GM18909 (cell line): ENCODE data around the gene HTR1E.
"Not testable (repeated sequence)": the region's sequence is repeated elsewhere in the genome, so short reads cannot be mapped to it uniquely, and the experiment has no call there.

Experiments
- ATAC-seq: cut with Tn5 transposase; IDR thresholded peaks from one replicate; pipeline ENCODE4 v1.9.1; 2021; ENCODE audit warnings: mild to moderate bottlenecking; ENCODE audit not compliant: unreplicated experiment, poor library complexity

The HTR1E gene, protein sequence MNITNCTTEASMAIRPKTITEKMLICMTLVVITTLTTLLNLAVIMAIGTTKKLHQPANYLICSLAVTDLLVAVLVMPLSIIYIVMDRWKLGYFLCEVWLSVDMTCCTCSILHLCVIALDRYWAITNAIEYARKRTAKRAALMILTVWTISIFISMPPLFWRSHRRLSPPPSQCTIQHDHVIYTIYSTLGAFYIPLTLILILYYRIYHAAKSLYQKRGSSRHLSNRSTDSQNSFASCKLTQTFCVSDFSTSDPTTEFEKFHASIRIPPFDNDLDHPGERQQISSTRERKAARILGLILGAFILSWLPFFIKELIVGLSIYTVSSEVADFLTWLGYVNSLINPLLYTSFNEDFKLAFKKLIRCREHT

DNA sequence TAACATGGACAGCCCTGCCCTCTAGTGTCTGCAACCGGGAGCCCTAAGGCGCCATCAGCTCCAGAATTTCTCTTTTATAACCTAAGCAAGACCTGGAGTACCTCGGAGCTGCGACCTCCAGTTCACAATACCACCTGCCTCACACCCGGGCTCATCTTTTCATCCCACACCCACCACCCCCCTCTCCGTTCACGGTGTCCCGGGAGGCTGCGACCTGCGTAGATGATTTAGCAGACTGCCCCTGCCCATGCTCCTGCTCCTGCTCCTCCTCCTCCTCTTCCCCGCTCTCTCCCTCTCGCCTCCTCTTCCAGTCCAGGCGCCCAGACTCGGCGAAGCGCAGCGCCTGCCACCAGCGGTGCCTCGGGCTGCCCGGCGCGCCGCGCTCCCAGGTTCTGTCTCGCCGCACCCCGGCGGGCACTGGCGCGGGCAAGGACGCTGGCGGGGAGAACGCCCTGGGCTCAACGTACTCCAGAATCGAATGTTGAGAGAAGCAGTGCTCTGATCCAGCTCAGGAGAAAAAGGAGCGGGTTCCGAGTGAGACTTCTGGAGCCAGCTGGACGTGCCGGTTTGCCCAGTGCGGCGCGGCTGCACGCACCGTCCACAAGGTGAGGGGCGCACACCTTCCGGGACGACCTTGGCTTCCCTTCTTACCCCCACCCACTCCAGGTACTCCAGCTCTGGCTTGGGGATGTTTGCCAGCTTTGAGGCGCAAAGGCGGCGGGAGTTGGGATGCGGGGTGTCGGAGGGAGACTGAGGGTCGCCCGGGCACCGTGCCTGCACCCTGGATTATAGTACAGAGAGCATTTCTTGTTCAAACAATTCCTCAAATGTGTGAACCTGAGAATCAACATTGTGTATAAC lies at the start of gene HTR1E:
TSS of gene HTR1E (plus strand) at position 310 of the 861 bp plus-strand sequence. CDS start 77,807 bp downstream, outside the sequence.
- ATAC-seq, result peak; percentile 76

DNA sequence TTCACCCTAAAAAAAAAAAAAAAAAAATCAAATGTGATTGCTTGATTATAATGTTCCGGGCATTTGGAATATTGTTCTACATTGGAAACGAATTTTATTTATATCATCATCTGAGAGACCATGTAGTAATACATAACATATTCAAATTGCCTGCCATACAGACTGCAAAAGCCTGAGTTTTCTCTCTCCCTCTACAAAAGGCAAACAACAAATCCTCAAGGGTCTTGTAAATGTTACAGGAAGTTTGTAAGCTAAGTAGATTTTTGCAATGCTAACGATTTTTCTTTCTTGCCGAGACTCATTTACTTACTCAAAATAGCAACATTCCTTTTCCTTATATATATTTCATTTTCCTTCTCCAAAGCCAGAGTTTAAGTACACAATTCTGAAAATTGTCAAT lies 49.0 kb upstream of the HTR1E start:
- ATAC-seq, result no peak

DNA sequence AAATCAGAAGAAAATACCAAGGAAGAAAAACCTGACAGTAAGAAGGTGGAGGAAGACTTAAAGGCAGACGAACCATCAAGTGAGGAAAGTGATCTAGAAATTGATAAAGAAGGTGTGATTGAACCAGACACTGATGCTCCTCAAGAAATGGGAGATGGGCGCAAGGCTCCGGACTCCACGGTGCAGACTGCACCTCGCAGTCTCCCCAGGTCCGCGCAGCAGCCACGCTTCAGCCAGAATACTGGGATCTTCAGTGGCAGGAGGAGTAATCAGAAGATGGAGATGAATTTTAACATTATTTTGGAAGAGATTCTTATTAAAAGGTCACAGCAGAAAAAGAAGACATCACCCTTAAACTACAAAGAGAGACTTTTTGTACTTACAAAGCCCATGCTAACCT lies 40.1 kb upstream of the HTR1E start:
- not testable (repeated sequence) for ATAC-seq

- no peak for ATAC-seq
Measured at GRCh38 chr6:86913795-86914194, 23.5 kb upstream of the HTR1E start.

DNA sequence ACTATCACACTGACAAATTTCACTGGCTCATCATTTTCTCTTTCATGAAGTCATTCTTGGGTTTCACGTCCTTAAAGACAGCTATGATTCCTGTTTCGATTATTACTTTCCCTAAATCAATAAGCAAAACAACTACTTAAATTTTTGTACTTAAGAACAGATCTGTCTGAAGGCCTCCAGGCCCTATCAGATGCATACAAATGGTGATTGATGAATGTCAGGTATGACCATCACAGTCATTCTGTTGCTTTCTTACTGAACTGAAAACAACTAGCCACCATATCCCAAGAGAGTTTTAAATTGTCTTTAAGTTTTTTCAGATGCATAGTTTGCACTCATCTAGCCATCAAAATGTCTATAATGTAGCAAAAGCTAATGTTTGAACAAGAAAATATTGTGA lies 20.9 kb upstream of the HTR1E start:
- no peak for ATAC-seq

- not testable (repeated sequence) for ATAC-seq
Measured at GRCh38 chr6:86927138-86927537, 10.2 kb upstream of the HTR1E start.

DNA sequence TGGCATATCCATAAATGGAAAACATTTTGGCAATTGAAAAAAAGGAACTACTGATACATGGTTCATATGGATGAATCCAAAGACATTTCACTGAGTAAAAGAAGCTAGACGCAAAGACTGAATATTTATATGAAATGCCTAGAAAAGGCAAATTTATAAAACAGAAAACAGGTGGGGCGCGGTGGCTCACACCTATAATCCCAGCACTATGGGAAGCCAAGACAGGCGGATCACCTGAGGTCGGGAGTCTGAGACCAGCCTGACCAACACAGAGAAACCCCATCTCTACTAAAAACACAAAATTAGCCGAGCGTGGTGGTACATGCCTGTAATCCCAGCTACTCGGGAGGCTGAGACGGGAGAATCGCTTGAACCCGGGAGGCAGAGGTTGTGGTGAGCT lies 9.5 kb upstream of the HTR1E start:
- not testable (repeated sequence) for ATAC-seq

GRCh38 chr6:86934365-86934764 lies 3.0 kb upstream of the HTR1E start:
- ATAC-seq, result no peak

GRCh38 chr6:86936834-86937218 lies 502 bp upstream of the HTR1E start:
- peak; percentile 15 for ATAC-seq

GRCh38 chr6:86938814-86939213 lies 1.5 kb downstream of the HTR1E start:
- no peak for ATAC-seq

DNA sequence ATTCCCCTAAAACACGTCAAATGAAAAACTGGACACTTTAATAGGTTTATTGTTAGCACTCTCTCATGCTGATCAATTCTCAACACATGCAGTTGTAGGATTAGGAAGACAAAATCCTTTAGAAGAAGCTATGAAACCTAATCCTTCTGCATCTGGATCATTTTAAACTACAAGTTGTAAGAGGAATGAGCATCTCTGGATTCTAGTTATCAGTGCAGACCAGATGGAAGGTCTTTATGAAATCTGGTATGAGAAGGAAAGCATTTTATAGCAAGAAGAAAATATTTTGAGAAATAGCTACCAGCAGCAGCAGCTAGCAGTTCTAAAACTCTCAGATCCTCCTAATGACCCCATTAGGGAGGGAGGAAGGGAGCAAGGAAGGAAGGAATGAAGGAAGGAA lies 4.1 kb downstream of the HTR1E start:
- no peak for ATAC-seq

- no peak for ATAC-seq
Measured at GRCh38 chr6:86942769-86943516, 5.6 kb downstream of the HTR1E start.

GRCh38 chr6:86943819-86944407 lies 6.6 kb downstream of the HTR1E start:
- ATAC-seq, result no peak

GRCh38 chr6:86949771-86950170 lies 12.4 kb downstream of the HTR1E start:
- no peak for ATAC-seq

DNA sequence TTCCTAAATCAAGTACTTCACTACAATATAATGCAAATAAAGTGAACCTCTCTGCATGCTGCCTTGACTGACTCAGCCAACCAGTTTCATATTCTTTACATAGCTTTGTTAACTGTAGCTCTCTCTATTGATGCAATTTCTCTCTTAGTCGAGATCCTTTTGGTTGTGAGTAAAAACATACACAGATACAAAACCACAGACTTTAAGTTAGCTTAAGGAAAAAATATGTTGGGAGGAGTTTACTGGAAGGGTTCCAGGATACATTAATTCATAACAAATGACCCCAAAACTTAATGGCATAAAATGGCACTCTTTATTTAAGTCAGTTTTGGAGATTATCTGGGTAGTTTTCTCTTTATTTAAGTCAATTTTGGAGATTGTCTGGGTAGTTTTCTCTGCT lies 15.7 kb downstream of the HTR1E start:
- ATAC-seq, result no peak

GRCh38 chr6:86959656-86960055 lies 22.3 kb downstream of the HTR1E start:
- no peak for ATAC-seq

- ATAC-seq, result no peak
Measured at GRCh38 chr6:86961455-86962200, 24.3 kb downstream of the HTR1E start.

DNA sequence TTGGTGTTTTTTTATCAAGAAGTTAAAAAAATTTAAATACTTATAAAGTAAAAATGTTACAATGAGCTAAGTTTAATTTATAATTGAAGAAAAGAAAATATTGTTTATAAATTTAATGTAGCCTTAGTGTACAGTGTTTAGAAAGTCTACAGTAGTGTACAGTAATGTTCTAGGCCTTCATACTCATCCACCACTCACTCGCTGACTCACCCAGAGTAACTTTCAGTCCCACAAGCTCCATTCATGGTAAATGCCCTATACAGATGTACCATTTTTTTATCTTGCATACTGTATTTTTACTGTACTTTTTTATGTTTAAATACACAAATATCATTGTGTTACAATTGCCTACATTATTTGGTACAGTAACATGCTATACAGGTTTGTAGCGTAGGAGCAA lies 26.0 kb downstream of the HTR1E start:
- ATAC-seq, result no peak

GRCh38 chr6:86964029-86964579 lies 26.8 kb downstream of the HTR1E start:
- no peak for ATAC-seq
